ENCODE results near the gene TOMM20. TPM values are rescaled to one million over a fixed set of nuclear protein-coding genes. Genes with fewer than 3 reads are reported as not detected.

The TOMM20 gene
- total RNA-seq, 1 experiment from 2014 or later = 74.9 TPM

- peak; percentile 100 for DNase-seq (ENCODE audit: low read depth)
Observed at GRCh38 chr1:235067396-235068157, 61.1 kb downstream of the TOMM20 start.

DNA sequence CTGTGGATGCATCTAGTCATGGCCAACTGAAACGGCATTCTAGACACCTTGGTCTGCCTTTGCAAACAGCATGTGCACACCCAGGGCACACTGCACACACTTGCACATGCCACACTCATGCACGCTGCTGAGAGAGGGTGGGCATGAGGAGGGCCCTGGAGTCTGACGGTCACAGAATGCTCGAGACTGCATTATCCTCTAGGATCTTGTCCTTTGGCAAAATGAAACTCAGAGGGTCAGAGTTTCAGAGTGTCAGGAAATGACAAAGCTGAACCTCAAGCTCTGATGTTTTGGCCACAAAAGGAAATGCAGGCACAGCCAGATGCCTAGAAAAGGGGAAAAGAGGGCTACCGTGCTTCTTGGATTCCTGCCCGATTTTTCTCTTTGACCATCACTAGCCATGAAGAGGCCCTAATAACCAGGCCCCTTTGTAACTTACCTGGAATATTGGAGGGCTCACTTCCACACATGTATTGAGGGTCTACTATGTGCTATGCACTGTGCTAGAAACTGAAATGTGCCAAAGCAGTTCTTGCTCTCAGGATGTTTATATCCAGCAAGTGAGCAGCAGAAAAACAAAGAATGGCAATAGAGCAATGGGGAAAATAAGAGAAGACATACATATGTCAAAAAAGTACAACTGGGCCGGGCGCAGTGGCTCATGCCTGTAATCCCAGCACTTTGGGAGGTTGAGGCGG lies 65.4 kb downstream of the TOMM20 start:
- DNase-seq (ENCODE audit: low read depth) = peak; percentile 75

DNA sequence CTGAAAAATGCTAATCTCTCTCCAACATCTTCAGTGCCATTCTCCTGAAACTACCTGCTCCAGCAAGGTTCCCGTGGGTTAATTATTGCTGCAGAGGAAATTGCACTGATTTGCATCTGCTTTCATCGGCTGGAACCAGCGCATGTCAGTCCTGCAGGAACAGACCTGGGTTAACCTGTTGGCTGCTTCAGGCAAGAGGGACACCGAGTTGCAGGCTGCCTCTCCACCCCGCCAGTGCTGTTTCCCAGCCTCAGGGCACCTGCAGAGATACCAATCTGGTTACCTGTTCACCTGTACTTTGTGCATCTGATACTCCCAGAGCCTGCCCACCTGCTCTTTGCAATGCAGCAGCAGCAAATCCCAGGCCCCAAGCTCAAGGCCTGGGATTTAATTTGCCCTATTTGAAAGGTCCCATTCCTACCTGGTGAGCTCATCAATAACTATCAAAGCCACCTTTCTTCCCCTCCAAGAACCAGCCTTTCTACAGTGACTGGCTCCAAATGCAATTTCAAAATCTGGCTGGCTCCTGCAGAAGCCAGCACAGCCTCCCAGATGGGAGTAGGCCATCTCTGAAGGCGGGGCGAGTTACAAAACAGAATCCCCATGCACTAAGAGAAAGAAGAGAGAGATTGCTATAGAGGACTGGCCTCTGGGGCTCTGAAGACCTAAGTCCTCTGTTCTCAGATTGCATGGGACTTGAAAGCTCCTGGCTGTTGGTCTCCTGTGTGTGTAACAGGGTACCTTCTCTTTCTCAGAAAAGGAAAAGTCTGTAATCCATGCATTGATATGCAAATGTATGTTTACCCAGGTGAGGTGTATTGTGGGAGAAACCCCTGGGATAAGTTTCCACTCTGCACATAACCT lies 67.8 kb downstream of the TOMM20 start:
- no peak for DNase-seq (ENCODE audit: low read depth)

Other genes starting within 250 kb of the TOMM20 start
- 68.7 and 70.0 TPM in 2 replicates for gene RBM34, start 32.4 kb upstream of the TOMM20 start, total RNA-seq (2014; rRNA removed; shearing (Covaris generic))
- gene ARID4B, start 199.3 kb upstream of the TOMM20 start, total RNA-seq (2014; rRNA removed; shearing (Covaris generic)) = 13.2 and 16.9 TPM in 2 replicates
- 30.0 and 37.7 TPM in 2 replicates for gene GGPS1, start 199.7 kb upstream of the TOMM20 start, total RNA-seq (2014; rRNA removed; shearing (Covaris generic))
- 18.1 and 20.3 TPM in 2 replicates for gene TBCE, start 238.6 kb upstream of the TOMM20 start, total RNA-seq (2014; rRNA removed; shearing (Covaris generic))

Data from RPMI7951 (cell line).